Vagina (tissue), 2 donors: ENCODE data around the gene GHR.

Experiments used
- POLR2A ChIP-seq, 2 donors: fragments of 450-650 bp; IDR thresholded peaks; one replicate each; pipeline ENCODE4 v1.6.1; 2017; ENCODE audit warnings: antibody characterized with exemption in 2 of 2, mild to moderate bottlenecking in 2 of 2, moderate library complexity in 2 of 2
- POLR2AphosphoS5 ChIP-seq, 2 donors: sonication (generic); formaldehyde crosslinking; IDR thresholded peaks; one replicate each; pipeline ENCODE4 v1.9.0; 2017; ENCODE audit warnings: antibody characterized with exemption in 2 of 2, mild to moderate bottlenecking in 2 of 2, low read depth in 1 of 2; ENCODE audit not compliant: insufficient read depth in 1 of 2
- TF ChIP-seq, protein P1 (sequence below), 3 experiments: fragments of 450-650 bp in 2 of 3; fragments of 200-600 bp in 1 of 3; sonication (generic) in 1 of 3; IDR thresholded peaks; one replicate each; pipeline ENCODE4 v1.5.1; 2017 to 2019; ENCODE audit warnings: antibody characterized with exemption in 3 of 3, mild to moderate bottlenecking in 2 of 3, moderate library complexity in 2 of 3

DNA sequence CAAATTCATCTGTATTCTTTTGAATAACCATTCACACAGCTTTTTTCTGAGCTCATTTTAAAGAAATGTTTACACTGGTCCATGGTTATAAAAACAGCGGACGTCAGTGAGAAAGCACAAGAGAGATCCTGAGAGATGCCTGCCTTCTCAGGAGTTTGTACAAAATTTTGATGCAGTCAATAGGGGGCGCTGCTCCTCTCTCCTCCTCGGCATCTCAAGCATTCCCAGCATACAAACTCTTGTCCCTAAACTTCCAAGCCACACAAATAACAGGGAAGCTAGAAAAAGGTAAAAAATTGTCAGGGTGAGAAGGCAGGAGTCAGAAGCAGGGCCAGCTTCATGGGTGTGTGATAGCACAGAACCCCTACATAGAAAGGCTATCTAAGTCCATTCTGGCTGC, 322.2 kb downstream of the GHR start:
- TF ChIP-seq, protein P1, sequence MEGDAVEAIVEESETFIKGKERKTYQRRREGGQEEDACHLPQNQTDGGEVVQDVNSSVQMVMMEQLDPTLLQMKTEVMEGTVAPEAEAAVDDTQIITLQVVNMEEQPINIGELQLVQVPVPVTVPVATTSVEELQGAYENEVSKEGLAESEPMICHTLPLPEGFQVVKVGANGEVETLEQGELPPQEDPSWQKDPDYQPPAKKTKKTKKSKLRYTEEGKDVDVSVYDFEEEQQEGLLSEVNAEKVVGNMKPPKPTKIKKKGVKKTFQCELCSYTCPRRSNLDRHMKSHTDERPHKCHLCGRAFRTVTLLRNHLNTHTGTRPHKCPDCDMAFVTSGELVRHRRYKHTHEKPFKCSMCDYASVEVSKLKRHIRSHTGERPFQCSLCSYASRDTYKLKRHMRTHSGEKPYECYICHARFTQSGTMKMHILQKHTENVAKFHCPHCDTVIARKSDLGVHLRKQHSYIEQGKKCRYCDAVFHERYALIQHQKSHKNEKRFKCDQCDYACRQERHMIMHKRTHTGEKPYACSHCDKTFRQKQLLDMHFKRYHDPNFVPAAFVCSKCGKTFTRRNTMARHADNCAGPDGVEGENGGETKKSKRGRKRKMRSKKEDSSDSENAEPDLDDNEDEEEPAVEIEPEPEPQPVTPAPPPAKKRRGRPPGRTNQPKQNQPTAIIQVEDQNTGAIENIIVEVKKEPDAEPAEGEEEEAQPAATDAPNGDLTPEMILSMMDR (IDR thresholded peaks at IDR 0.05) = no peak
- no peak for TF ChIP-seq POLR2A (IDR thresholded peaks at IDR 0.05)
- TF ChIP-seq POLR2AphosphoS5 (IDR thresholded peaks at IDR 0.05; ENCODE audit: insufficient read depth in 1 of 2, low read depth in 1 of 2) = no peak
